Glutamatergic neuron (in vitro differentiated cells): ENCODE data around the gene YY1AP1. TPM values are rescaled to one million over a fixed set of nuclear protein-coding genes. Genes with fewer than 3 reads are reported as not detected.

Experiments used
- DNase-seq: peaks from one replicate; pipeline ENCODE4 v3.0.0; 2022
- H3K27ac Mint-ChIP-seq: one replicate; pipeline ENCODE4 v1.8.0; 2020; ENCODE audit warnings: mild to moderate bottlenecking, mixed read lengths, inconsistent platforms; ENCODE audit not compliant: unreplicated experiment
- H3K27me3 Mint-ChIP-seq: one replicate; pipeline ENCODE4 v1.8.0; 2020; ENCODE audit warnings: mild to moderate bottlenecking, moderate library complexity, mixed read lengths, inconsistent platforms; ENCODE audit not compliant: unreplicated experiment
- H3K36me3 Mint-ChIP-seq: one replicate; pipeline ENCODE4 v1.8.0; 2020; ENCODE audit warnings: mild to moderate bottlenecking, mixed read lengths, inconsistent platforms; ENCODE audit not compliant: unreplicated experiment
- H3K4me1 Mint-ChIP-seq: one replicate; pipeline ENCODE4 v1.8.0; 2020; ENCODE audit warnings: mild to moderate bottlenecking, low read depth, mixed read lengths, inconsistent platforms; ENCODE audit not compliant: unreplicated experiment
- H3K4me3 Mint-ChIP-seq: one replicate; pipeline ENCODE4 v1.8.0; 2020; ENCODE audit warnings: mild to moderate bottlenecking, mixed read lengths, inconsistent platforms; ENCODE audit not compliant: unreplicated experiment
- H3K9me3 Mint-ChIP-seq: one replicate; pipeline ENCODE4 v1.8.0; 2020; ENCODE audit warnings: mild to moderate bottlenecking, moderate library complexity, mixed read lengths, inconsistent platforms; ENCODE audit not compliant: unreplicated experiment
- total RNA-seq: library from RNA; stranded (reverse); fragmentation: NEBNext Ultra II Directional; extraction: Animal tissue kit (Norgen Biotek cat#: 25700); gene quantifications from one replicate; pipeline ENCODE4 v1.2.1, GENCODE V29; 2021; ENCODE audit not compliant: unreplicated experiment
- TF ChIP-seq, protein P1 (sequence below): fragments of 200-600 bp; sonication (generic); IDR thresholded peaks from one replicate; pipeline ENCODE4 v1.5.0; 2021; ENCODE audit not compliant: partially characterized antibody, unreplicated experiment

Gene YY1AP1
- total RNA-seq, 1 donor from 2014 or later, result 61.1 TPM

DNA sequence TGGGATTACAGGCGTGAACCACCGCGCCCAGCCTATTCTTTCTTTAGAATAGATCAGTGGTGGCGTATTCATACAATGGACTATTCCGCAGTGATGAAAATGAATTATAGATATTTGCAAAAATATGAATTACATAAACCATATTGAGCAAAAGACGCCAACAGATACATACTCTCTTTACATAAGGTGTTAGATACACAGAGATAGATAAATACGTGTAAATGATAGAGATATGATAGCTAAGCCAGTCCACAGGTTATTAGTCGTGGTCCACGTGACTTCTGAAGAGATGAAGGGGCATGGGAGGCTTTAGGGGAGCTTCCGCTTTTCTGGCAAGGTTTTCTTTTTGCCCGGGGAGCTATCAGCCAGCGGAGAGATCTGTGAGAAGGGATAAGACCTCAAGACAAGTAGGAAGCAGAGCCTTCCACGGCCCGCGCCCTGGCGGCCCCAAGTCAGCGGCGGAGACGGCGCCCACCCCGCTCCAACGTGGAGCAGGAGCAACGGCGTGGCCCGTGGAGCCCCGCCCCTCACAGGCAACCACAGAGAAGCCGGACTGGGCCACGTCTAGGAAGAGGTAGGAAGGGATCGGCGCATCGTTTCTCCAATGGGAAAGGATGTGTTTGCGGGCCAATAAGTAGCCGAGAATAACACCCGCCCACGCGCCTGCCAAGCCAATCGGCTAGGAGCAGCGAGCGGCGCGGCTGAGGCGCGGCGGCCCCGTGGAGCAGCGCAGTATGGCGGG lies 78.9 kb downstream of the YY1AP1 start, which contains the start of gene MSTO1:
Gene MSTO1, plus strand, starts transcription at position 704 of the 742 bp plus-strand sequence. Its CDS starts 31 bp downstream, at position 735.
- Mint-ChIP-seq H3K9me3 (peaks cover 2% of the 10 kb centered on the region), H3K4me3 (peak within 1 kb of the TSS; percentile 97), H3K36me3 (no peaks in the 10 kb centered on the region), H3K4me1 (no peaks in the 10 kb centered on the region), H3K27me3 (no peaks in the 10 kb centered on the region), H3K27ac (peak within 1 kb of the TSS; percentile 86)
- peak; percentile 92 for DNase-seq
- TF ChIP-seq, protein P1, sequence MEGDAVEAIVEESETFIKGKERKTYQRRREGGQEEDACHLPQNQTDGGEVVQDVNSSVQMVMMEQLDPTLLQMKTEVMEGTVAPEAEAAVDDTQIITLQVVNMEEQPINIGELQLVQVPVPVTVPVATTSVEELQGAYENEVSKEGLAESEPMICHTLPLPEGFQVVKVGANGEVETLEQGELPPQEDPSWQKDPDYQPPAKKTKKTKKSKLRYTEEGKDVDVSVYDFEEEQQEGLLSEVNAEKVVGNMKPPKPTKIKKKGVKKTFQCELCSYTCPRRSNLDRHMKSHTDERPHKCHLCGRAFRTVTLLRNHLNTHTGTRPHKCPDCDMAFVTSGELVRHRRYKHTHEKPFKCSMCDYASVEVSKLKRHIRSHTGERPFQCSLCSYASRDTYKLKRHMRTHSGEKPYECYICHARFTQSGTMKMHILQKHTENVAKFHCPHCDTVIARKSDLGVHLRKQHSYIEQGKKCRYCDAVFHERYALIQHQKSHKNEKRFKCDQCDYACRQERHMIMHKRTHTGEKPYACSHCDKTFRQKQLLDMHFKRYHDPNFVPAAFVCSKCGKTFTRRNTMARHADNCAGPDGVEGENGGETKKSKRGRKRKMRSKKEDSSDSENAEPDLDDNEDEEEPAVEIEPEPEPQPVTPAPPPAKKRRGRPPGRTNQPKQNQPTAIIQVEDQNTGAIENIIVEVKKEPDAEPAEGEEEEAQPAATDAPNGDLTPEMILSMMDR, result no peak

Other genes starting within 250 kb of the YY1AP1 start
- gene ASH1L, start 126.0 kb downstream of the YY1AP1 start, total RNA-seq, result 43.0 TPM
- gene MSTO1, start 78.6 kb downstream of the YY1AP1 start, total RNA-seq, result 55.7 TPM
- gene DAP3, start 317 bp upstream of the YY1AP1 start, total RNA-seq, result 88.3 TPM
- 82.8 TPM for gene GON4L, start 168.4 kb upstream of the YY1AP1 start, total RNA-seq
- gene SYT11, start 170.8 kb upstream of the YY1AP1 start, total RNA-seq, result 419 TPM
- 35.9 TPM for gene RIT1, start 222.6 kb upstream of the YY1AP1 start, total RNA-seq
- gene KHDC4, start 245.6 kb upstream of the YY1AP1 start, total RNA-seq, result 51.8 TPM